ENCODE data around the gene MRPS16.
A peak's percentile ranks its signal among the peaks of the same experiment; 100 is the strongest.
"Not testable (repeated sequence)": the region's sequence is repeated elsewhere in the genome, so short reads cannot be mapped to it uniquely, and the experiment has no call there.

MRPS16 gene

GRCh38 chr10:73264423-73264822 is 12.0 kb upstream of the MRPS16 start:
- DNase-seq (ENCODE audit: low read depth in 2 of 2): no peak
- H3K4me3 ChIP-seq (replicated peaks in 1 of 2; ENCODE audit: low read depth in 2 of 2, low read length in 2 of 2): no peak overlapping the region
- TF ChIP-seq, protein P1, sequence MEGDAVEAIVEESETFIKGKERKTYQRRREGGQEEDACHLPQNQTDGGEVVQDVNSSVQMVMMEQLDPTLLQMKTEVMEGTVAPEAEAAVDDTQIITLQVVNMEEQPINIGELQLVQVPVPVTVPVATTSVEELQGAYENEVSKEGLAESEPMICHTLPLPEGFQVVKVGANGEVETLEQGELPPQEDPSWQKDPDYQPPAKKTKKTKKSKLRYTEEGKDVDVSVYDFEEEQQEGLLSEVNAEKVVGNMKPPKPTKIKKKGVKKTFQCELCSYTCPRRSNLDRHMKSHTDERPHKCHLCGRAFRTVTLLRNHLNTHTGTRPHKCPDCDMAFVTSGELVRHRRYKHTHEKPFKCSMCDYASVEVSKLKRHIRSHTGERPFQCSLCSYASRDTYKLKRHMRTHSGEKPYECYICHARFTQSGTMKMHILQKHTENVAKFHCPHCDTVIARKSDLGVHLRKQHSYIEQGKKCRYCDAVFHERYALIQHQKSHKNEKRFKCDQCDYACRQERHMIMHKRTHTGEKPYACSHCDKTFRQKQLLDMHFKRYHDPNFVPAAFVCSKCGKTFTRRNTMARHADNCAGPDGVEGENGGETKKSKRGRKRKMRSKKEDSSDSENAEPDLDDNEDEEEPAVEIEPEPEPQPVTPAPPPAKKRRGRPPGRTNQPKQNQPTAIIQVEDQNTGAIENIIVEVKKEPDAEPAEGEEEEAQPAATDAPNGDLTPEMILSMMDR (IDR thresholded peaks at IDR 0.05; ENCODE audit: low read depth, low read length): no peak

GRCh38 chr10:73263693-73264347 is 11.4 kb upstream of the MRPS16 start:
- H3K4me3 ChIP-seq (replicated peaks in 1 of 2; ENCODE audit: low read depth in 2 of 2, low read length in 2 of 2): no peak overlapping the region
- DNase-seq (ENCODE audit: low read depth in 2 of 2): peak; percentile 43 to 57
- TF ChIP-seq, protein P1 (IDR thresholded peaks at IDR 0.05; ENCODE audit: low read depth, low read length): peak; percentile 52

- TF ChIP-seq, protein P1 (IDR thresholded peaks at IDR 0.05; ENCODE audit: low read depth, low read length): no peak
These were observed 10.6 kb upstream of the MRPS16 start for GRCh38 chr10:73262880-73263555.

GRCh38 chr10:73262105-73262730 is 9.8 kb upstream of the MRPS16 start:
- H3K4me3 ChIP-seq (replicated peaks in 1 of 2; ENCODE audit: low read depth in 2 of 2, low read length in 2 of 2): no peak overlapping the region
- TF ChIP-seq, protein P1 (IDR thresholded peaks at IDR 0.05; ENCODE audit: low read depth, low read length): no peak
- peak; percentile 73 to 88 for DNase-seq (ENCODE audit: low read depth in 2 of 2)

More at GRCh38 chr10:73262880-73263555, 10.6 kb upstream of the MRPS16 start:
- no peak for DNase-seq (ENCODE audit: low read depth in 2 of 2)
- H3K4me3 ChIP-seq (replicated peaks in 1 of 2; ENCODE audit: low read depth in 2 of 2, low read length in 2 of 2): no peak overlapping the region

- H3K4me3 ChIP-seq (replicated peaks in 1 of 2; ENCODE audit: low read depth in 2 of 2, low read length in 2 of 2): no peak overlapping the region
- DNase-seq (ENCODE audit: low read depth in 2 of 2): no peak
- TF ChIP-seq, protein P1 (IDR thresholded peaks at IDR 0.05; ENCODE audit: low read depth, low read length): no peak
These were observed 9.0 kb upstream of the MRPS16 start for GRCh38 chr10:73261362-73261995.

- not testable (repeated sequence) for DNase-seq (ENCODE audit: low read depth in 2 of 2); H3K4me3 ChIP-seq (replicated peaks in 1 of 2; ENCODE audit: low read depth in 2 of 2, low read length in 2 of 2)
These were observed 6.2 kb upstream of the MRPS16 start for GRCh38 chr10:73258612-73259011.

- no peak for DNase-seq (ENCODE audit: low read depth in 2 of 2)
- TF ChIP-seq, protein P1 (IDR thresholded peaks at IDR 0.05; ENCODE audit: low read depth, low read length): no peak
- peak overlapping the region; percentile 76 to 84 for H3K4me3 ChIP-seq (replicated peaks in 1 of 2; ENCODE audit: low read depth in 2 of 2, low read length in 2 of 2)
These were observed 746 bp upstream of the MRPS16 start for GRCh38 chr10:73253225-73253555.

All from cardiac fibroblast (primary cell).